Liver (tissue), 3 donors: ENCODE measurements around the gene TCOF1.

Source experiments
- ATF3 ChIP-seq: IDR thresholded peaks from 2 replicates; pipeline ENCODE4 v1.6.1; 2016; ENCODE audit warnings: antibody characterized with exemption
- CTCF ChIP-seq: fragments of 150-350 bp; IDR thresholded peaks from 2 replicates; pipeline ENCODE4 v1.5.1; 2017; ENCODE audit warnings: improper control_type of control experiment, low read depth, low read length; ENCODE audit not compliant: missing input control
- FOXA1 ChIP-seq: IDR thresholded peaks from 2 replicates; pipeline ENCODE4 v1.6.1; 2016; ENCODE audit warnings: antibody characterized with exemption
- JUND ChIP-seq, 2 donors: IDR thresholded peaks; 2 replicates each; pipeline ENCODE4 v1.6.1; 2016; ENCODE audit warnings: antibody characterized with exemption in 2 of 2
- MAX ChIP-seq: IDR thresholded peaks from 2 replicates; pipeline ENCODE4 v1.6.1; 2016; ENCODE audit warnings: antibody characterized with exemption
- RAD21 ChIP-seq, 2 donors: IDR thresholded peaks; 2 replicates each; pipeline ENCODE4 v1.6.1; 2016; ENCODE audit warnings: antibody characterized with exemption in 2 of 2, mild to moderate bottlenecking in 2 of 2
- YY1 ChIP-seq: IDR thresholded peaks from 2 replicates; pipeline ENCODE4 v1.6.1; 2016; ENCODE audit warnings: antibody characterized with exemption, mild to moderate bottlenecking
- TF ChIP-seq, protein P1 (sequence below): IDR thresholded peaks from 2 replicates; pipeline ENCODE4 v1.6.1; 2016; ENCODE audit warnings: antibody characterized with exemption, mild to moderate bottlenecking
- donor health status: healthy.
- donor health status: healthy.

- TF ChIP-seq CTCF = no peak
- TF ChIP-seq FOXA1 = no peak
- TF ChIP-seq, protein P1, sequence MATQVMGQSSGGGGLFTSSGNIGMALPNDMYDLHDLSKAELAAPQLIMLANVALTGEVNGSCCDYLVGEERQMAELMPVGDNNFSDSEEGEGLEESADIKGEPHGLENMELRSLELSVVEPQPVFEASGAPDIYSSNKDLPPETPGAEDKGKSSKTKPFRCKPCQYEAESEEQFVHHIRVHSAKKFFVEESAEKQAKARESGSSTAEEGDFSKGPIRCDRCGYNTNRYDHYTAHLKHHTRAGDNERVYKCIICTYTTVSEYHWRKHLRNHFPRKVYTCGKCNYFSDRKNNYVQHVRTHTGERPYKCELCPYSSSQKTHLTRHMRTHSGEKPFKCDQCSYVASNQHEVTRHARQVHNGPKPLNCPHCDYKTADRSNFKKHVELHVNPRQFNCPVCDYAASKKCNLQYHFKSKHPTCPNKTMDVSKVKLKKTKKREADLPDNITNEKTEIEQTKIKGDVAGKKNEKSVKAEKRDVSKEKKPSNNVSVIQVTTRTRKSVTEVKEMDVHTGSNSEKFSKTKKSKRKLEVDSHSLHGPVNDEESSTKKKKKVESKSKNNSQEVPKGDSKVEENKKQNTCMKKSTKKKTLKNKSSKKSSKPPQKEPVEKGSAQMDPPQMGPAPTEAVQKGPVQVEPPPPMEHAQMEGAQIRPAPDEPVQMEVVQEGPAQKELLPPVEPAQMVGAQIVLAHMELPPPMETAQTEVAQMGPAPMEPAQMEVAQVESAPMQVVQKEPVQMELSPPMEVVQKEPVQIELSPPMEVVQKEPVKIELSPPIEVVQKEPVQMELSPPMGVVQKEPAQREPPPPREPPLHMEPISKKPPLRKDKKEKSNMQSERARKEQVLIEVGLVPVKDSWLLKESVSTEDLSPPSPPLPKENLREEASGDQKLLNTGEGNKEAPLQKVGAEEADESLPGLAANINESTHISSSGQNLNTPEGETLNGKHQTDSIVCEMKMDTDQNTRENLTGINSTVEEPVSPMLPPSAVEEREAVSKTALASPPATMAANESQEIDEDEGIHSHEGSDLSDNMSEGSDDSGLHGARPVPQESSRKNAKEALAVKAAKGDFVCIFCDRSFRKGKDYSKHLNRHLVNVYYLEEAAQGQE = no peak
- no peak for TF ChIP-seq MAX
- TF ChIP-seq JUND (IDR thresholded peaks at IDR 0.05) = no peak
- no peak for TF ChIP-seq RAD21 (IDR thresholded peaks at IDR 0.05)
- TF ChIP-seq YY1 = no peak
- no peak for TF ChIP-seq ATF3
Observed at GRCh38 chr5:150368526-150368925, 11.0 kb downstream of the TCOF1 start.
